AG04449 (cell line): ENCODE results near the gene HECTD4.

Source experiments
- CTCF ChIA-PET: fragments of 350-600 bp; formaldehyde crosslinking; extraction: SDS; loops from one replicate; lab custom pipeline; 2021; ENCODE audit warnings: antibody characterized with exemption; lab: Yijun Ruan, JAX
- POLR2A ChIA-PET: fragments of 400-600, 350-600 bp; formaldehyde crosslinking; extraction: SDS; loops from one replicate; lab custom pipeline; 2020; ENCODE audit warnings: antibody characterized with exemption, inconsistent platforms; lab: Yijun Ruan, JAX
- DNase-seq: peaks from one replicate; pipeline ENCODE4 v3.0.0-alpha.2; 2010; ENCODE audit warnings: low read depth, low spot score
- H3K4me3 ChIP-seq: 2 replicates; pipeline ENCODE4 v1.5.1; 2011; ENCODE audit warnings: low read depth, mild to moderate bottlenecking, control low read depth, low read length
- CTCF ChIP-seq: IDR thresholded peaks from one replicate; pipeline ENCODE4 v1.5.1; 2011; ENCODE audit warnings: mild to moderate bottlenecking, moderate library complexity, low read length, control low read depth, inconsistent platforms; ENCODE audit not compliant: insufficient read depth; ENCODE audit errors: missing control alignments

The HECTD4 gene

GRCh38 chr12:112188130-112188830 is 194.0 kb downstream of the HECTD4 start:
- H3K4me3 ChIP-seq = no peak overlapping the region
- DNase-seq = no peak
- no peak for TF ChIP-seq CTCF
- ChIA-PET CTCF (interaction anchor here (0.6 to 3.6 kb wide), 2 partner anchors 10 to 203 kb away, joined by 3 to 21 read pairs; no protein-coding TSS in a partner anchor), POLR2A (no interaction called here)

GRCh38 chr12:112185093-112185923 is 196.9 kb downstream of the HECTD4 start:
- CTCF ChIA-PET = interaction anchor here (5.3 kb wide), 1 partner anchor 12 kb away, joined by 54 read pairs; no protein-coding TSS in a partner anchor
- POLR2A ChIA-PET = no interaction called here
- DNase-seq = no peak
- no peak overlapping the region for H3K4me3 ChIP-seq
- no peak for TF ChIP-seq CTCF

- DNase-seq = no peak
- ChIA-PET POLR2A (no interaction called here), CTCF (interaction anchor here (1.2 to 5.3 kb wide), 2 partner anchors 9 to 13 kb away, joined by 4 to 54 read pairs; no protein-coding TSS in a partner anchor)
- no peak for TF ChIP-seq CTCF
- H3K4me3 ChIP-seq = no peak overlapping the region
Observed at GRCh38 chr12:112184056-112184887, 198.0 kb downstream of the HECTD4 start.

GRCh38 chr12:112183141-112184021 is 198.8 kb downstream of the HECTD4 start:
- H3K4me3 ChIP-seq = no peak overlapping the region
- TF ChIP-seq CTCF = no peak
- no peak for DNase-seq
- POLR2A ChIA-PET = no interaction called here
- CTCF ChIA-PET = interaction anchor here (1.1 to 5.3 kb wide), 3 partner anchors 10 to 203 kb away, joined by 3 to 54 read pairs (median 4); no protein-coding TSS in a partner anchor

GRCh38 chr12:112182499-112182898 is 199.7 kb downstream of the HECTD4 start:
- POLR2A ChIA-PET = no interaction called here
- CTCF ChIA-PET = interaction anchor here (1.1 to 5.3 kb wide), 2 partner anchors 15 to 204 kb away, joined by 3 to 54 read pairs; no protein-coding TSS in a partner anchor
- no peak for DNase-seq
- TF ChIP-seq CTCF = no peak
- no peak overlapping the region for H3K4me3 ChIP-seq
